Prostate gland (tissue), 2 donors: ENCODE data around the gene ELF2. TPM values are rescaled to one million over a fixed set of nuclear protein-coding genes. Genes with fewer than 3 reads are reported as not detected.
"Not testable (repeated sequence)": the region's sequence is repeated elsewhere in the genome, so short reads cannot be mapped to it uniquely, and the experiment has no call there.

Experiments used
- DNase-seq: peaks from one replicate; pipeline ENCODE4 v3.0.0-alpha.2; 2019; ENCODE audit warnings: low spot score
- H3K27ac ChIP-seq, 2 donors: fragments of 200-600 bp; sonication (generic); 2 replicates each; pipeline ENCODE4 v1.5.1; 2017 to 2019
- H3K27me3 ChIP-seq: fragments of 200-600 bp; sonication (generic); replicated peaks from 2 replicates; pipeline ENCODE4 v1.5.1; 2019; ENCODE audit not compliant: insufficient read depth
- H3K36me3 ChIP-seq, 2 donors: fragments of 200-600 bp; sonication (generic); 1 replicate in 1 of 2; 2 replicates in 1 of 2; pipeline versions ENCODE4 v1.5.1 to v1.8.1; 2017 to 2019
- H3K4me1 ChIP-seq: fragments of 200-600 bp; sonication (generic); replicated peaks from 2 replicates; pipeline ENCODE4 v1.5.1; 2019
- H3K4me3 ChIP-seq, 2 donors: fragments of 200-600 bp; sonication (generic); 2 replicates each; pipeline ENCODE4 v1.5.1; 2017 to 2019
- H3K9me3 ChIP-seq: fragments of 200-600 bp; sonication (generic); 2 replicates; pipeline ENCODE4 v1.5.1; 2017
- POLR2A ChIP-seq: fragments of 450-650 bp; IDR thresholded peaks from one replicate; pipeline ENCODE4 v1.6.1; 2016; ENCODE audit warnings: antibody characterized with exemption, mild to moderate bottlenecking
- POLR2AphosphoS5 ChIP-seq: sonication (generic); formaldehyde crosslinking; IDR thresholded peaks from one replicate; pipeline ENCODE4 v1.6.1; 2017; ENCODE audit warnings: antibody characterized with exemption
- WGBS: methylation state at CpG from one replicate; pipeline ENCODE4 v1.1.5; 2018; 5-methylcytosine and 5-hydroxymethylcytosine counted together
- intact Hi-C: fragments of 100-400 bp; cut with DNase I; formaldehyde crosslinking; loops from one replicate; pipeline ENCODE4 v1.14.2; 2022
- small RNA-seq, 2 donors: library from RNA; depleted of rRNA; stranded (forward); fragments of <200 nt; gene quantifications; one replicate each; pipeline ENCODE3, GENCODE V24; 2016
- total RNA-seq, 2 donors: library from RNA; depleted of rRNA; stranded (reverse); fragments of >200 nt; gene quantifications; one replicate each; pipeline ENCODE4 v1.1.0, GENCODE V29; 2016
- TF ChIP-seq, protein P1 (sequence below), 4 experiments: fragments of 200-600 bp in 2 of 4; fragments of 450-650 bp in 2 of 4; sonication (generic) in 2 of 4; IDR thresholded peaks; 1 replicate in 3 of 4; 2 replicates in 1 of 4; pipeline ENCODE4 v1.5.1; 2016 to 2019; ENCODE audit warnings: antibody characterized with exemption in 4 of 4, mild to moderate bottlenecking in 2 of 4, moderate library complexity in 2 of 4

Gene ELF2
- total RNA-seq, 2 donors from 2014 or later, result 53.2 to 61.7 TPM

DNA sequence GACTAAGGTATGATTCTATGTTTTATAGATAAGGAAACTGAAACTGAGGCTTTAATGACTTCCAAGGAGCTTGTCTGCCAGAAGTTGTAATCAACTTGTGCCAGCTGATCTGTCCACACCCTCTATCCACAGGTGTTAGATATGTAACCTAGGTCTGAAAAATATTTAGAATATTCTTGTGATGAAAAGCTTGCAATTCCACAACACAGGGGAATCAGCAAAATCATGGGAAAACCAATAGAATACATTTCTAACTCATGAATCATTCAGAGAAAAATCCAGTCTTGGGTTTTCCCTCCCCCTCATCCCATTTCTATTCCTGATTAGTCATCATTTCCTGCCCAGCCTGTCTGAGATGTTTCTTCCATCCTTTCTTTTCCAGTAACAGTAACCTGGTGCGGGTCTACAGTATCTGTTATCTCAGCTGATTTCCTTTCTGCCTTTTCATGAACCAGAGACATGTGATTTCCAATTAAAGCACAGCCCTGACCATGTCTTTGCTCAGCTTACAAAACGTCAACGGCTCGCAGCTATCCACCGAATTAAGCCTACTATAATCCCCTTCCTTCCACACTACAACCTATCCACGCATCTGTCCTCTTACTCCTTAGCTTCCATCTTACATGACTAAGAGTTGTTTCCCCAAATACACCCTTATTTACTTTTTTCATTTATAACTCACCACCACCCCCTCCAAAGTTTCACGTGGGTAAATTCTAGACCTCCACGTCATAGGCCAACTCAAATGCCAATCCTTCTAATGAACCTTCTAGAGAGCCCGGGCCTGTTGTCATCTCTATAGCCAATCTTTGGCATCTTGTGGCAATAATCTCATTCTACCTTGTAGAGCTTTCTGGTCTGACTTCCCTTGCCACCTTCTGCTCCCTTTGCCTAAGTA is 162.4 kb downstream of the ELF2 start:
- WGBS, result 47% methylated on average over 9 of the region's 9 CpGs
- TF ChIP-seq POLR2A (no peak), POLR2AphosphoS5 (peak; percentile 39)
- TF ChIP-seq, protein P1, sequence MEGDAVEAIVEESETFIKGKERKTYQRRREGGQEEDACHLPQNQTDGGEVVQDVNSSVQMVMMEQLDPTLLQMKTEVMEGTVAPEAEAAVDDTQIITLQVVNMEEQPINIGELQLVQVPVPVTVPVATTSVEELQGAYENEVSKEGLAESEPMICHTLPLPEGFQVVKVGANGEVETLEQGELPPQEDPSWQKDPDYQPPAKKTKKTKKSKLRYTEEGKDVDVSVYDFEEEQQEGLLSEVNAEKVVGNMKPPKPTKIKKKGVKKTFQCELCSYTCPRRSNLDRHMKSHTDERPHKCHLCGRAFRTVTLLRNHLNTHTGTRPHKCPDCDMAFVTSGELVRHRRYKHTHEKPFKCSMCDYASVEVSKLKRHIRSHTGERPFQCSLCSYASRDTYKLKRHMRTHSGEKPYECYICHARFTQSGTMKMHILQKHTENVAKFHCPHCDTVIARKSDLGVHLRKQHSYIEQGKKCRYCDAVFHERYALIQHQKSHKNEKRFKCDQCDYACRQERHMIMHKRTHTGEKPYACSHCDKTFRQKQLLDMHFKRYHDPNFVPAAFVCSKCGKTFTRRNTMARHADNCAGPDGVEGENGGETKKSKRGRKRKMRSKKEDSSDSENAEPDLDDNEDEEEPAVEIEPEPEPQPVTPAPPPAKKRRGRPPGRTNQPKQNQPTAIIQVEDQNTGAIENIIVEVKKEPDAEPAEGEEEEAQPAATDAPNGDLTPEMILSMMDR (IDR thresholded peaks at IDR 0.05), result no peak
- intact Hi-C loops, result no loop called here
- DNase-seq, result no peak
- peaks cover 4% of the 10 kb centered on the region for H3K4me1 ChIP-seq
- H3K9me3 ChIP-seq, result no peaks in the 10 kb centered on the region
- peak overlapping the region; percentile 76 to 88 for H3K27ac ChIP-seq
- peak overlapping the region; percentile 57 to 71 for H3K4me3 ChIP-seq
- no peaks in the 10 kb centered on the region for H3K27me3 ChIP-seq
- no peaks in the 10 kb centered on the region for H3K36me3 ChIP-seq

DNA sequence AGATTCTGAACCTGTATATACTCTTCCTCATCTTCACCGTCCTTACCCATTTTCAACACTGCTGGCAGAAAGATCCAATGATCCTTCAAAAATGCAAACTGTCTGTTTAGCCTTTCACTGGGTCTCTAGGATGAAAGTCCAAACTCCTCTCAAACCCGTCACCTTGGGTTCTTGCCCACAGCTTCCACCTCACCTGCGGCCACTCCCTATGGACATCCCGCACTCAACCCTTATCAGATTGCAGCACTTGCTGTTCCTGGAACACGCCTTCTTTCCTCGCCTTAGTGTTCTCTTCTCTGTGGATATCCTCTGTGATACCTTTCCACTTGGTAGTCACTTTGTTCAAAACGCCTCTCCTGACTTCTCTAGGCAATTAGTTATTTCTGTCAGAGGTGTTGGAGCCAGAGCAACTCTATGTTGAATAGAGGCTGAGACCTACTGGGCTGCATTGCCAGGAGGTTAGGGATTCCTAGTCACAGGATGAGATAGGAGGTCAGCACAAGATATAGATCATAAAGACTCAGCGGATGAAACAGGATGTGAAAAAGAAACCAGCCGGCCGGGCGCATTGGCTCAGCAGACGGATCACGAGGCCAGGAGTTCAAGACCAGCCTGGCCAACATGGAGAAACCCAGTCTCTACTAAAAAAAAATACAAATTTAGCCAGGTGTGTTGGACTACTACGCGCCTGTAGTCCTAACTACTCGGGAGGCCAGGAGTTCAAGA is 165.6 kb downstream of the ELF2 start:
- no peak for DNase-seq
- intact Hi-C loops, result no loop called here
- TF ChIP-seq POLR2AphosphoS5 (no peak), POLR2A (no peak)
- TF ChIP-seq, protein P1 (IDR thresholded peaks at IDR 0.05), result no peak
- Histone ChIP-seq H3K27ac (no peak overlapping the region), H3K4me1 (peaks cover 4% of the 10 kb centered on the region), H3K9me3 (no peaks in the 10 kb centered on the region), H3K27me3 (no peaks in the 10 kb centered on the region), H3K4me3 (no peak overlapping the region), H3K36me3 (no peaks in the 10 kb centered on the region)
- WGBS, result 86% methylated on average over 16 of the region's 16 CpGs

GRCh38 chr4:139009702-139010101 is 167.3 kb downstream of the ELF2 start:
- WGBS, result 49% methylated on average over 1 of the region's 1 CpG
- DNase-seq, result no peak
- Histone ChIP-seq H3K9me3 (no peaks in the 10 kb centered on the region), H3K4me1 (peaks cover 4% of the 10 kb centered on the region), H3K4me3 (no peak overlapping the region), H3K27me3 (no peaks in the 10 kb centered on the region), H3K36me3 (no peaks in the 10 kb centered on the region), H3K27ac (no peak overlapping the region)
- intact Hi-C loops, result no loop called here
- TF ChIP-seq POLR2AphosphoS5 (no peak), POLR2A (no peak)
- TF ChIP-seq, protein P1 (IDR thresholded peaks at IDR 0.05), result no peak

GRCh38 chr4:139008278-139008677 is 168.7 kb downstream of the ELF2 start:
- DNase-seq, H3K9me3 ChIP-seq, H3K27me3 ChIP-seq, H3K27ac ChIP-seq, intact Hi-C loops, H3K36me3 ChIP-seq, H3K4me1 ChIP-seq, H3K4me3 ChIP-seq: not testable (repeated sequence)
- 97% methylated on average over 7 of the region's 7 CpGs for WGBS

- Histone ChIP-seq H3K4me1 (no peaks in the 10 kb centered on the region), H3K27me3 (no peaks in the 10 kb centered on the region), H3K4me3 (no peak overlapping the region), H3K27ac (no peak overlapping the region), H3K36me3 (no peaks in the 10 kb centered on the region), H3K9me3 (no peaks in the 10 kb centered on the region)
- no peak for DNase-seq
- no peak for TF ChIP-seq POLR2AphosphoS5
- TF ChIP-seq, protein P1 (IDR thresholded peaks at IDR 0.05), result no peak
- intact Hi-C loops, result no loop called here
- 85% methylated on average over 2 of the region's 2 CpGs for WGBS
These were observed 169.4 kb downstream of the ELF2 start for GRCh38 chr4:139007640-139008039.

Small RNAs within 50 kb of the gene (small RNA-seq; reads per million reads assigned to genes)
- gene RF00017 (0 reads per million in 2 donors), gene RF00019 (0 reads per million in 2 donors), gene RN7SL382P (0 reads per million in 2 donors), gene RNU6-531P (0 reads per million in 2 donors)

Other genes with a start within 250 kb of the ELF2 start
- 10 to 100 TPM in 1 of 2 donors, 1 to 10 TPM in 1; 1.2 to 11.4 TPM for gene NOCT, start 161.4 kb downstream of the ELF2 start, total RNA-seq
- 1 to 10 TPM in 1 of 2 donors, under 1 TPM in 1; 0.73 to 3.7 TPM for gene MGARP, start 103.0 kb upstream of the ELF2 start, total RNA-seq
- 10 to 100 TPM; 19.3 to 22.9 TPM for gene NAA15, start 124.3 kb upstream of the ELF2 start, total RNA-seq
- gene NDUFC1, start 125.3 kb upstream of the ELF2 start, total RNA-seq, result 10 to 100 TPM; 80.2 to 85.9 TPM